ENCODE results near the gene JCAD.
"Not testable (repeated sequence)": the region's sequence is repeated elsewhere in the genome, so short reads cannot be mapped to it uniquely, and the experiment has no call there.

JCAD gene

GRCh38 chr10:29987471-29987870 is 71.9 kb downstream of the JCAD start:
- DNase-seq (ENCODE audit: low spot score), result no peak

GRCh38 chr10:29982997-29983648 is 76.3 kb downstream of the JCAD start:
- DNase-seq (ENCODE audit: low spot score), result no peak

DNA sequence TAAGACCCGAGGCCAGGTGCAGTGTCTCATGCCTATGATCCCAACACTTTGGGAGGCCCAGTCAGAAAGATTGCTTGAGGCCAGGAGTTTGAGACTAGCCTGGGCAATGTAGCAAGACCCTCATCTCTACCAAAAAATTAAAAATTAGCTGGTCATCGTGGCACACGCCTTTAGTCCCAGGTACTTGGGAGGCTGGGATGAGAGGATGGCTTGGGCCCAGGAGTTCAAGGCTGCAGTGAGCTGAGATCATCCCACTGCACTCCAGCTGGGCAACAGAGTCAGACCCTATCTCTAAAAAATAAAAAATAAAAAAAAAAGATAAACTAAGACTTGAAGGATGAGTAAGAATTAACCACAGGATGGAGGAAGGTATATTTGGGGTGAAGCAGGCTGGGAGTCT is 77.9 kb downstream of the JCAD start:
- DNase-seq (ENCODE audit: low spot score), result no peak

GRCh38 chr10:29980084-29980483 is 79.3 kb downstream of the JCAD start:
- DNase-seq (ENCODE audit: low spot score), result no peak

- DNase-seq (ENCODE audit: low spot score), result not testable (repeated sequence)
Observed at GRCh38 chr10:29979421-29979779, 80.0 kb downstream of the JCAD start.

GRCh38 chr10:29977171-29977570 is 82.2 kb downstream of the JCAD start:
- DNase-seq (ENCODE audit: low spot score), result no peak

DNA sequence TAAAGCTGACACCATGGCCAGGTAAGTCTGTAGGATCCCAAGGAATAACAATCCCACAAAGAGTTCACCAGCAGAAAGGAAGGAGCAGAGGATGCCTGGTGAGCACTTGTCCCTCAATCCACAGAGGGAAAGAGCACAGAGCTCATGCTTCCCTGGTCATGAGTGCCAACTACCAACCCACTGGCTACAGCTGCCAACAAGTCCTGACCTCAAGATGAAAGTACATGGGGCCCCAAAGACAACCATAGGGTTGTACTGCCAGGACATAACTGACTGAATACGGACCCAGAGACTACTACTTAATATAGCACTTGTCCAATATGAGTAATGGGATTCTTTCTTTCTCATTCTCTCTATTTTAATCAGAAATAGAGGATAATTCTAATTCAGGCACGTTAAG is 83.3 kb downstream of the JCAD start:
- no peak for DNase-seq (ENCODE audit: low spot score)

DNA sequence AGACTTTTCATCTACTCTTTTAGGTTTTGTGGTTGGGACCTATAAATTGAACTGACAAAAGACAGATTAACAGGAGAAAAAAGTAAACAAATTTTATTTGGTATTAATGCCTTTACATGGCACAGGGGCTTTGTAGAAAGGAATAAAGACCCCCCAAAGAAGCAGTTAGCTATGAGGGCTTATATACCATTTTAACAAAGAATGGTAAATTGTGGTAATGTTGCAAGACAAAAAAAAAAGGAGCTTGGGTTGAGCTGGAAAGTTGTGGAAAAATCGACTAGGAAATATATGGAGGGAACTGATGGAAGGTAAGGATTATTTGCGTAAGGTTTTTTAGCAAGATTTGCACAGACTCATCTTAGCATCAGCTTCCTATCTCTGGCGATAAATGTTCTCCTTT is 84.6 kb downstream of the JCAD start:
- no peak for DNase-seq (ENCODE audit: low spot score)

DNA sequence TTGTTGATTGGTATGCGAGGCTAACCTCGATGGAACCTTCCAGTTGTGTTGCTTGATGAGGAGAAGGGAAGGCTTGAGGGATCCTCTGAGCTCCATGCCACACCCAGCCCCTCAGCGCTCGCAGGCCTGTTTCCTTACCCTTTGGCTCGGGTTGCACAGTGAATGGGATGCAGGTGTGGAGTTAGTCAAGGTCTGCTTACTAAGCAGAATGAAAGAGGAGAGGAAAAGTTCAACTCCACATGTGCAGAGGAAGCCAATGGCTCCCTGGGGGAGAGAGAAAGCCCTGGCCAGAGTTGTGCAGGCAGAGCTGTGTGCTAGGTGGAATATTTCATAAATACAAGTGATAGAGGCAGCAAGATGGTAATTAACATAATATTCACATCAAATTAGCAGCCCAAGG is 85.5 kb downstream of the JCAD start:
- DNase-seq (ENCODE audit: low spot score), result no peak

GRCh38 chr10:29970576-29970975 is 88.8 kb downstream of the JCAD start:
- DNase-seq (ENCODE audit: low spot score), result no peak

DNA sequence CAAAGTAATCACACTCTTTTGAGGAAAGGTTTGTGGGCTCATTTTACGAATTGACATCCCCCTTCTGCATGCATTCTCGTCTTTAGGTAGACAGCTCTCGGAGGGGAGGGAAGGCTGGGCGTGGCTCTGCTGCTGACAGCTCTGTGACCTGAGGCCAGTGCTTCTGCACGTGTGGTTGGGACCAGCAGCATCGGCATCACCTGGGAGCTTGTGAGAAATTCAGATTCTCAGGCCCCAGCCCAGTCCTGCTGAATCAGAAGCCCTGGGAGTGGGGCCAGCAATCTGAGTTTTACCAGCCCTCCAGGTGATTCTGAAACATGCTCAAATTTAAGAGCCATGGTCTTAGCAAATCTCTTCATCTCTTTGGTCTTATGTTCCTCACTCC is 89.4 kb downstream of the JCAD start:
- DNase-seq (ENCODE audit: low spot score), result no peak

DNA sequence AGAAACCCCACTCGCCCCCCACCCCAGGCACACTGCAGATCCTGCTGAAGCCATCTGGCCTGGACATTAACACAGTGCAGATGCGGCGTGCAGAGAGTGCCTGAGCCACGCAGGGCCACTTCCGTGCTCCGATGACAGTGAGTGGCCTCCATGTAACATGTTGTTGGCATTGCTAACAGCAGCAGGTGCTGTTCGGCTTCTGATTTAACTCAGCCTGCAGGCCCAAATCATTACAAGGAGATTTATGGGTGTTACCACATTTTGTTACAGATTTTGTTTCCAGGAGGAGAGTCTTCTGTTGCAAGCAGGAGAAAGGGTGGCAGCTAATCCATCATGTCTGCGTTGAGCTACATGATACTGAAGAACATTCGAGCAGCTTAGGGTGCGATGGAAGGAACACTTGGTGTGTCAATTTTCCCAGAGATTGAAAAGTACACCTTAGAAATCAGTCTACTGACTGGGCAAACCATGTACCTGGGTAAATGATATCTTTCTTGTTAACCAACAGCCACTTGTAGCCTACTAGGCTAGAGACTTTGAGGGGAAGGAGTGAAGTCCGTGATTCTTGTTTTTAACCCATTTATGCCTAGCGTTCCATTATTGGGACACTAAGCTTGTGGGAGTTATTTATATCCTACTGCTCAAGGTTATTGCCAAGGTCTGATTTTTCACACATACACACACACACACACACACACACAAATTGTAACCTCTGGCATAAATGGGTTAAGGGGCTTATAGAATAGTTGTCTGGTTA is 90.0 kb downstream of the JCAD start:
- DNase-seq (ENCODE audit: low spot score), result no peak

GRCh38 chr10:29968585-29968984 is 90.8 kb downstream of the JCAD start:
- no peak for DNase-seq (ENCODE audit: low spot score)

GRCh38 chr10:29966269-29966668 is 93.1 kb downstream of the JCAD start:
- DNase-seq (ENCODE audit: low spot score), result no peak

Data from AG08395 (cell line).